Stimulated activated CD4-positive, alpha-beta T cell treated with anti-CD3 and anti-CD28 coated beads, Interleukin-2, amount 100 ng/mL, for 24 hours (primary cell): ENCODE data around the gene APOB.
"Not testable (repeated sequence)": the region's sequence is repeated elsewhere in the genome, so short reads cannot be mapped to it uniquely, and the experiment has no call there.

Experiments used
- DNase-seq, 2 donors: peaks; one replicate each; pipeline ENCODE4 v3.0.0-alpha.2; 2020

Gene APOB

GRCh38 chr2:21033237-21034155 lies 10.4 kb downstream of the APOB start:
- DNase-seq: no peak

- no peak for DNase-seq
These were observed 11.3 kb downstream of the APOB start for GRCh38 chr2:21032338-21033236.

GRCh38 chr2:21030983-21031968 lies 12.6 kb downstream of the APOB start:
- DNase-seq: no peak

- DNase-seq: no peak
These were observed 14.4 kb downstream of the APOB start for GRCh38 chr2:21029519-21029918.

GRCh38 chr2:21028951-21029350 lies 14.9 kb downstream of the APOB start:
- not testable (repeated sequence) for DNase-seq

GRCh38 chr2:21028021-21028947 lies 15.6 kb downstream of the APOB start:
- no peak for DNase-seq

GRCh38 chr2:21026479-21027282 lies 17.2 kb downstream of the APOB start:
- DNase-seq: no peak

- no peak for DNase-seq
These were observed 18.0 kb downstream of the APOB start for GRCh38 chr2:21025690-21026478.

- DNase-seq: no peak
These were observed 19.0 kb downstream of the APOB start for GRCh38 chr2:21024722-21025389.

- DNase-seq: no peak
These were observed 19.7 kb downstream of the APOB start for GRCh38 chr2:21024198-21024597.

GRCh38 chr2:21023419-21024181 lies 20.3 kb downstream of the APOB start:
- no peak for DNase-seq

GRCh38 chr2:21022792-21023367 lies 21.0 kb downstream of the APOB start:
- DNase-seq: no peak

GRCh38 chr2:21021430-21021829 lies 22.4 kb downstream of the APOB start:
- no peak for DNase-seq

GRCh38 chr2:21020668-21021288 lies 23.1 kb downstream of the APOB start:
- DNase-seq: no peak

GRCh38 chr2:21020031-21020667 lies 23.7 kb downstream of the APOB start:
- no peak for DNase-seq

- no peak for DNase-seq
These were observed 24.2 kb downstream of the APOB start for GRCh38 chr2:21019678-21020021.
